CD14-positive monocyte (primary cell): ENCODE results near the gene CELF5. TPM values are rescaled to one million over a fixed set of nuclear protein-coding genes. Genes with fewer than 3 reads are reported as not detected.

Experiments used
- DNase-seq, 3 donors: peaks; one replicate each; pipeline ENCODE4 v3.0.0-alpha.2; 2011 to 2022
- H2AFZ ChIP-seq: 2 replicates; pipeline ENCODE4 v1.6.0; 2012; ENCODE audit warnings: mild to moderate bottlenecking, low read depth, low read length, inconsistent platforms; ENCODE audit not compliant: insufficient read depth, poor library complexity, severe bottlenecking
- H3K27ac ChIP-seq, 2 donors: 1 replicate in 1 of 2; 2 replicates in 1 of 2; pipeline ENCODE4 v1.5.1; 2012 to 2013; ENCODE audit warnings: low read length in 2 of 2, control low read depth in 1 of 2, inconsistent platforms in 1 of 2, low read depth in 1 of 2, mild to moderate bottlenecking in 1 of 2
- H3K27me3 ChIP-seq, 2 donors: one replicate each; pipeline versions ENCODE4 v1.6.0 to v1.6.1; 2011 to 2013; ENCODE audit warnings: low read length in 2 of 2; ENCODE audit not compliant: control insufficient read depth in 2 of 2, insufficient read depth in 2 of 2
- H3K36me3 ChIP-seq, 2 donors: replicated peaks in 1 of 2; 1 replicate in 1 of 2; 2 replicates in 1 of 2; pipeline versions ENCODE4 v1.5.1 to v1.6.1; 2012 to 2013; ENCODE audit warnings: low read length in 2 of 2, control low read depth in 1 of 2, inconsistent platforms in 1 of 2, mild to moderate bottlenecking in 1 of 2; ENCODE audit not compliant: insufficient read depth in 2 of 2, control insufficient read depth in 1 of 2
- H3K4me1 ChIP-seq, 2 donors: 1 replicate in 1 of 2; 2 replicates in 1 of 2; pipeline versions ENCODE4 v1.5.1 to v1.6.1; 2012 to 2013; ENCODE audit warnings: low read length in 2 of 2, control low read depth in 1 of 2, inconsistent platforms in 1 of 2, mild to moderate bottlenecking in 1 of 2, moderate library complexity in 1 of 2; ENCODE audit not compliant: insufficient read depth in 2 of 2, control insufficient read depth in 1 of 2
- H3K4me2 ChIP-seq: replicated peaks from 2 replicates; pipeline ENCODE3; 2012; ENCODE audit warnings: low read length, moderate library complexity, mild to moderate bottlenecking; ENCODE audit not compliant: poor library complexity, severe bottlenecking; ENCODE audit errors: extremely low read depth
- H3K4me3 ChIP-seq, 3 experiments: fragments of 200-600 bp in 1 of 3; sonication (generic) in 1 of 3; replicated peaks in 1 of 3; 1 replicate in 2 of 3; 2 replicates in 1 of 3; pipeline ENCODE4 v1.5.1; 2011 to 2013; ENCODE audit warnings: low read length in 3 of 3, mild to moderate bottlenecking in 3 of 3, control low read depth in 2 of 3, low read depth in 2 of 3, inconsistent platforms in 1 of 3, moderate library complexity in 1 of 3
- H3K79me2 ChIP-seq: 2 replicates; pipeline ENCODE4 v1.6.0; 2012; ENCODE audit warnings: mild to moderate bottlenecking, control low read depth, inconsistent platforms, low read length, moderate library complexity; ENCODE audit not compliant: insufficient read depth
- H3K9ac ChIP-seq: 2 replicates; pipeline ENCODE4 v1.6.0; 2017; ENCODE audit warnings: low read length, mild to moderate bottlenecking; ENCODE audit not compliant: insufficient read depth, poor library complexity, severe bottlenecking
- H3K9me3 ChIP-seq, 2 donors: replicated peaks in 1 of 2; 1 replicate in 1 of 2; 2 replicates in 1 of 2; pipeline versions ENCODE4 v1.5.1 to v1.6.1; 2012 to 2013; ENCODE audit warnings: low read length in 2 of 2, control low read depth in 1 of 2; ENCODE audit not compliant: control insufficient read depth in 1 of 2, insufficient read depth in 1 of 2
- H4K20me1 ChIP-seq: 2 replicates; pipeline ENCODE4 v1.6.0; 2012; ENCODE audit warnings: mild to moderate bottlenecking, low read length, control low read depth, moderate library complexity; ENCODE audit not compliant: insufficient read depth
- H3K27ac Mint-ChIP-seq, 7 donors: one replicate each; pipeline ENCODE4 v1.8.0; 2020; ENCODE audit warnings: mild to moderate bottlenecking in 7 of 7, mixed read lengths in 7 of 7, moderate library complexity in 6 of 7, inconsistent platforms in 2 of 7
- H3K27me3 Mint-ChIP-seq, 3 donors: one replicate each; pipeline ENCODE4 v1.8.0; 2021 to 2022; ENCODE audit warnings: low read depth in 3 of 3, mild to moderate bottlenecking in 3 of 3, mixed read lengths in 3 of 3, moderate library complexity in 3 of 3, inconsistent platforms in 1 of 3
- H3K36me3 Mint-ChIP-seq, 2 donors: one replicate each; pipeline ENCODE4 v1.8.0; 2020; ENCODE audit warnings: mixed read lengths in 2 of 2, inconsistent platforms in 1 of 2, mild to moderate bottlenecking in 1 of 2
- H3K4me1 Mint-ChIP-seq: one replicate; pipeline ENCODE4 v1.8.0; 2020; ENCODE audit warnings: mild to moderate bottlenecking, mixed read lengths
- H3K4me3 Mint-ChIP-seq, 2 donors: one replicate each; pipeline ENCODE4 v1.8.0; 2020; ENCODE audit warnings: mild to moderate bottlenecking in 2 of 2, mixed read lengths in 2 of 2, moderate library complexity in 1 of 2
- H3K9me3 Mint-ChIP-seq, 7 donors: one replicate each; pipeline ENCODE4 v1.8.0; 2020 to 2022; ENCODE audit warnings: mixed read lengths in 7 of 7, mild to moderate bottlenecking in 6 of 7, moderate library complexity in 6 of 7, inconsistent platforms in 2 of 7
- CTCF ChIP-seq: fragments of 200-600 bp; IDR thresholded peaks from one replicate; pipeline ENCODE4 v1.8.0; 2022; ENCODE audit warnings: antibody characterized with exemption, mild to moderate bottlenecking
- WGBS: methylation state at CpG from one replicate; pipeline ENCODE4 v1.1.5; 2013; ENCODE audit warnings: missing lambda C conversion rate; ENCODE audit not compliant: insufficient coverage; 5-methylcytosine and 5-hydroxymethylcytosine counted together
- intact Hi-C, 2 donors: fragments of 100-400 bp; cut with micrococcal nuclease; formaldehyde crosslinking; loops; one replicate each; pipeline versions ENCODE4 v1.15.0 to v1.15.1; 2023
- polyA minus RNA-seq: library from RNA; depleted of rRNA, polyadenylated mRNA; stranded (reverse); fragments of >200 nt; gene quantifications from 2 replicates; pipeline ENCODE4 v1.2.3, GENCODE V29; 2012
- polyA plus RNA-seq, 3 donors: library from polyadenylated mRNA; depleted of rRNA in 1 of 3; unstranded in 2 of 3; stranded (reverse) in 1 of 3; fragments of 300-500 nt in 2 of 3; fragments of >200 nt in 1 of 3; fragmentation: Illumina TruSeq in 2 of 3; gene quantifications; 1 replicate in 2 of 3; 2 replicates in 1 of 3; pipeline ENCODE4 v1.2.3, GENCODE V29; 2012 to 2021
- total RNA-seq, 12 experiments: library from RNA in 1 of 12; stranded (reverse) in 1 of 12; fragments of 120-200 nt in 1 of 12; gene quantifications; one replicate each; pipeline ENCODE4 v1.2.4 and lab custom pipeline; 2013 to 2026; ENCODE audit warnings: mixed read lengths in 6 of 12, inconsistent platforms in 1 of 12

The CELF5 gene
- total RNA-seq (2013): not detected
- polyA plus RNA-seq (not detected), polyA minus RNA-seq (not detected in 2 replicates), total RNA-seq (lab: John Stamatoyannopoulos, UW) (0 to 1.8 (median 0.17) reads per million in 11 experiments)

- peak in 2 of 3 donors; percentile 23 to 42 for DNase-seq
- peak; percentile 77 for TF ChIP-seq CTCF
- peaks cover 9 to 52% of the 10 kb centered on the region in 2 donors for H3K27me3 ChIP-seq
- peak within 1 kb of the TSS in 1 of 2 donors; percentile 76 for H3K4me3 Mint-ChIP-seq
- H3K27ac Mint-ChIP-seq: peak within 1 kb of the TSS in 1 of 7 donors; percentile 58
- intact Hi-C loops: no loop called here
- no peaks in the 10 kb centered on the region for H3K4me1 Mint-ChIP-seq
- peaks cover 0 to 5% of the 10 kb centered on the region in 2 donors for H3K9me3 ChIP-seq
- H3K9ac ChIP-seq: no peak within 1 kb of the TSS
- no peak within 1 kb of the TSS for H3K4me3 ChIP-seq
- peak within 1 kb of the TSS; percentile 36 for H3K4me2 ChIP-seq
- peaks cover 26 to 61% (median 47%) of the 10 kb centered on the region in 3 donors for H3K27me3 Mint-ChIP-seq
- no peaks in the 10 kb centered on the region for H3K36me3 Mint-ChIP-seq
- no peaks in the 10 kb centered on the region for H3K4me1 ChIP-seq
- no peaks in the 10 kb centered on the region for H3K36me3 ChIP-seq
- H4K20me1 ChIP-seq: no peaks in the 10 kb centered on the region
- no peak within 1 kb of the TSS for H3K27ac ChIP-seq
- H3K79me2 ChIP-seq: no peaks in the 10 kb centered on the region
- under 1% methylated on average over 83 of the region's 94 CpGs for WGBS
- peaks cover 0 to 10% (median 0%) of the 10 kb centered on the region in 7 donors for H3K9me3 Mint-ChIP-seq
- H2AFZ ChIP-seq: no peak within 1 kb of the TSS
Observed at GRCh38 chr19:3224346-3225168, at the start of gene CELF5. TSS of gene CELF5 (plus strand) at chr19:3224661. CDS start at chr19:3224740, 79 bp downstream.

GRCh38 chr19:3175781-3176714, 48.4 kb upstream of the CELF5 start:
- no peaks in the 10 kb centered on the region for H3K9me3 ChIP-seq
- Mint-ChIP-seq H3K27ac (peak overlapping the region in 5 of 7 donors; percentile 31 to 89 (median 64)), H3K4me1 (peaks cover 40% of the 10 kb centered on the region), H3K4me3 (peak overlapping the region; percentile 48), H3K36me3 (peaks cover 4 to 11% of the 10 kb centered on the region in 2 donors), H3K27me3 (peaks cover 0 to 13% (median 0%) of the 10 kb centered on the region in 3 donors), H3K9me3 (peaks cover 0 to 3% (median 0%) of the 10 kb centered on the region in 7 donors)
- H3K27me3 ChIP-seq: no peaks in the 10 kb centered on the region
- H3K36me3 ChIP-seq: no peaks in the 10 kb centered on the region
- H2AFZ ChIP-seq: no peak overlapping the region
- peak overlapping the region; percentile 46 for H3K9ac ChIP-seq
- intact Hi-C loops: loop anchor here in 1 of 2 donors (5.0 kb wide), 1 partner anchor 34 kb away; no protein-coding TSS in a partner anchor
- DNase-seq: no peak
- 68% methylated on average over 12 of the region's 17 CpGs for WGBS
- no peak overlapping the region for H3K4me3 ChIP-seq
- peak overlapping the region; percentile 57 for H3K4me2 ChIP-seq
- H3K27ac ChIP-seq: peak overlapping the region; percentile 17 to 65
- TF ChIP-seq CTCF: no peak
- H3K4me1 ChIP-seq: peaks cover 46 to 65% of the 10 kb centered on the region in 2 donors
- H4K20me1 ChIP-seq: peaks cover 17% of the 10 kb centered on the region
- H3K79me2 ChIP-seq: peaks cover 53% of the 10 kb centered on the region
